Activated CD4-positive, alpha-beta memory T cell treated with anti-CD3 and anti-CD28 coated beads, Interleukin-2, amount 10 ng/mL, durations not matched to agents 7 days and 5 days (primary cell): ENCODE data around the gene TMEM135. TPM values are rescaled to one million over a fixed set of nuclear protein-coding genes. Genes with fewer than 3 reads are reported as not detected.

Source experiments
- CTCF ChIA-PET: fragments of 350-600 bp; sonication (Branson Sonifier 250); formaldehyde crosslinking; loops from one replicate; lab custom pipeline; 2021; ENCODE audit warnings: antibody characterized with exemption, inconsistent platforms; lab: Charles Lee
- POLR2A ChIA-PET: fragments of 350-600 bp; sonication (Branson Sonifier 250); formaldehyde crosslinking; loops from one replicate; lab custom pipeline; 2021; ENCODE audit warnings: antibody characterized with exemption; lab: Charles Lee
- DNase-seq: peaks from one replicate; pipeline ENCODE4 v3.0.0-alpha.2; 2020
- H3K27ac Mint-ChIP-seq: one replicate; pipeline ENCODE4 v1.8.0; 2021; ENCODE audit warnings: mild to moderate bottlenecking, mixed read lengths
- H3K27me3 Mint-ChIP-seq: one replicate; pipeline ENCODE4 v1.8.0; 2021; ENCODE audit warnings: mixed read lengths
- H3K36me3 Mint-ChIP-seq: one replicate; pipeline ENCODE4 v1.8.0; 2021; ENCODE audit warnings: low read depth, mixed read lengths
- H3K4me1 Mint-ChIP-seq: one replicate; pipeline ENCODE4 v1.8.0; 2021; ENCODE audit warnings: mixed read lengths
- H3K4me3 Mint-ChIP-seq: one replicate; pipeline ENCODE4 v1.8.0; 2021; ENCODE audit warnings: mild to moderate bottlenecking, mixed read lengths
- H3K9me3 Mint-ChIP-seq: one replicate; pipeline ENCODE4 v1.8.0; 2021; ENCODE audit warnings: mixed read lengths
- total RNA-seq, 2 experiments: library from RNA; stranded (reverse); gene quantifications; one replicate each; pipeline ENCODE4 v1.2.3, GENCODE V29; 2021

TMEM135 gene
- total RNA-seq, 2 experiments from 2014 or later, result 38.3 to 46.9 TPM

- Mint-ChIP-seq H3K9me3 (no peaks in the 10 kb centered on the region), H3K4me3 (no peak overlapping the region), H3K27me3 (no peaks in the 10 kb centered on the region), H3K27ac (no peak overlapping the region), H3K4me1 (peaks cover 3% of the 10 kb centered on the region), H3K36me3 (peaks cover 11% of the 10 kb centered on the region)
- DNase-seq, result no peak
- ChIA-PET CTCF (no interaction called here), POLR2A (interaction anchor here (0.6 kb wide), 1 partner anchor 1859 kb away, joined by 3 read pairs; no protein-coding TSS in a partner anchor)
Measured at GRCh38 chr11:87059596-87060390, 22.1 kb downstream of the TMEM135 start.

GRCh38 chr11:87061766-87062165, 24.0 kb downstream of the TMEM135 start:
- no peak for DNase-seq
- CTCF ChIA-PET, result no interaction called here
- Mint-ChIP-seq H3K27me3 (no peaks in the 10 kb centered on the region), H3K9me3 (no peaks in the 10 kb centered on the region), H3K4me3 (no peak overlapping the region), H3K27ac (no peak overlapping the region), H3K4me1 (peaks cover 3% of the 10 kb centered on the region), H3K36me3 (peaks cover 11% of the 10 kb centered on the region)
- POLR2A ChIA-PET, result no interaction called here

GRCh38 chr11:87063982-87064381, 26.2 kb downstream of the TMEM135 start:
- Mint-ChIP-seq H3K27me3 (no peaks in the 10 kb centered on the region), H3K9me3 (no peaks in the 10 kb centered on the region), H3K27ac (no peak overlapping the region), H3K4me1 (peaks cover 3% of the 10 kb centered on the region), H3K4me3 (no peak overlapping the region), H3K36me3 (peaks cover 9% of the 10 kb centered on the region)
- ChIA-PET POLR2A (interaction anchor here (1.0 kb wide), 1 partner anchor 11 kb away, joined by 3 read pairs; no protein-coding TSS in a partner anchor), CTCF (no interaction called here)
- no peak for DNase-seq

GRCh38 chr11:87072787-87073186, 35.1 kb downstream of the TMEM135 start:
- no peaks in the 10 kb centered on the region for H3K9me3 Mint-ChIP-seq
- peaks cover 29% of the 10 kb centered on the region for H3K36me3 Mint-ChIP-seq
- H3K4me1 Mint-ChIP-seq, result no peaks in the 10 kb centered on the region
- H3K4me3 Mint-ChIP-seq, result no peak overlapping the region
- DNase-seq, result no peak
- ChIA-PET CTCF (no interaction called here), POLR2A (no interaction called here)
- no peak overlapping the region for H3K27ac Mint-ChIP-seq
- no peaks in the 10 kb centered on the region for H3K27me3 Mint-ChIP-seq

- H3K36me3 Mint-ChIP-seq, result peaks cover 23% of the 10 kb centered on the region
- H3K4me1 Mint-ChIP-seq, result peaks cover 6% of the 10 kb centered on the region
- H3K4me3 Mint-ChIP-seq, result no peak overlapping the region
- POLR2A ChIA-PET, result no interaction called here
- DNase-seq, result no peak
- no peaks in the 10 kb centered on the region for H3K9me3 Mint-ChIP-seq
- no peak overlapping the region for H3K27ac Mint-ChIP-seq
- no peaks in the 10 kb centered on the region for H3K27me3 Mint-ChIP-seq
- CTCF ChIA-PET, result no interaction called here
Measured at GRCh38 chr11:87076260-87076783, 38.6 kb downstream of the TMEM135 start.

- Mint-ChIP-seq H3K4me1 (peaks cover 12% of the 10 kb centered on the region), H3K36me3 (peaks cover 27% of the 10 kb centered on the region), H3K9me3 (no peaks in the 10 kb centered on the region), H3K27me3 (no peaks in the 10 kb centered on the region), H3K4me3 (no peak overlapping the region), H3K27ac (no peak overlapping the region)
- ChIA-PET CTCF (no interaction called here), POLR2A (no interaction called here)
- DNase-seq, result no peak
Measured at GRCh38 chr11:87076874-87077429, 39.2 kb downstream of the TMEM135 start.

GRCh38 chr11:87081358-87081757, 43.6 kb downstream of the TMEM135 start:
- Mint-ChIP-seq H3K4me3 (peak overlapping the region; percentile 73), H3K9me3 (no peaks in the 10 kb centered on the region), H3K27me3 (no peaks in the 10 kb centered on the region), H3K4me1 (peaks cover 25% of the 10 kb centered on the region), H3K27ac (peak overlapping the region; percentile 84), H3K36me3 (peaks cover 29% of the 10 kb centered on the region)
- ChIA-PET CTCF (interaction anchor here (0.9 to 3.1 kb wide), 5 partner anchors 16 to 208 kb away, joined by 3 to 23 read pairs (median 4); partner anchors contain the start of gene TMEM135), POLR2A (interaction anchor here (0.7 to 2.1 kb wide), 2 partner anchors 11 to 44 kb away, joined by 4 to 14 read pairs; partner anchors contain the start of gene TMEM135)
- no peak for DNase-seq

- Mint-ChIP-seq H3K4me1 (peaks cover 25% of the 10 kb centered on the region), H3K4me3 (no peak overlapping the region), H3K36me3 (peaks cover 40% of the 10 kb centered on the region), H3K27me3 (no peaks in the 10 kb centered on the region), H3K27ac (no peak overlapping the region), H3K9me3 (peaks cover 9% of the 10 kb centered on the region)
- DNase-seq, result no peak
- ChIA-PET CTCF (interaction anchor here (1.3 to 3.1 kb wide), 3 partner anchors 15 to 45 kb away, joined by 3 to 23 read pairs (median 8); partner anchors contain the start of gene TMEM135), POLR2A (interaction anchor here (2.1 kb wide), 1 partner anchor 45 kb away, joined by 14 read pairs; the partner anchor contains the start of gene TMEM135)
Measured at GRCh38 chr11:87082590-87082989, 44.9 kb downstream of the TMEM135 start.

GRCh38 chr11:87083029-87083428, 45.3 kb downstream of the TMEM135 start:
- POLR2A ChIA-PET, result interaction anchor here (2.1 kb wide), 1 partner anchor 45 kb away, joined by 14 read pairs; the partner anchor contains the start of gene TMEM135
- Mint-ChIP-seq H3K9me3 (peaks cover 9% of the 10 kb centered on the region), H3K27me3 (no peaks in the 10 kb centered on the region), H3K4me3 (no peak overlapping the region), H3K27ac (peak overlapping the region; percentile 40), H3K36me3 (peaks cover 41% of the 10 kb centered on the region), H3K4me1 (peaks cover 25% of the 10 kb centered on the region)
- no peak for DNase-seq
- CTCF ChIA-PET, result no interaction called here

- Mint-ChIP-seq H3K4me1 (no peaks in the 10 kb centered on the region), H3K4me3 (no peak overlapping the region), H3K36me3 (peaks cover 38% of the 10 kb centered on the region), H3K27me3 (no peaks in the 10 kb centered on the region), H3K9me3 (peaks cover 13% of the 10 kb centered on the region), H3K27ac (no peak overlapping the region)
- DNase-seq, result no peak
- POLR2A ChIA-PET, result no interaction called here
- CTCF ChIA-PET, result no interaction called here
Measured at GRCh38 chr11:87092159-87092558, 54.4 kb downstream of the TMEM135 start.

GRCh38 chr11:87092567-87092966, 54.8 kb downstream of the TMEM135 start:
- Mint-ChIP-seq H3K27ac (no peak overlapping the region), H3K36me3 (peaks cover 39% of the 10 kb centered on the region), H3K9me3 (peaks cover 12% of the 10 kb centered on the region), H3K4me3 (no peak overlapping the region), H3K4me1 (peaks cover 3% of the 10 kb centered on the region), H3K27me3 (no peaks in the 10 kb centered on the region)
- ChIA-PET CTCF (no interaction called here), POLR2A (no interaction called here)
- DNase-seq, result no peak

- ChIA-PET POLR2A (no interaction called here), CTCF (interaction anchor here (0.7 to 1.8 kb wide), 16 partner anchors 8 to 199 kb away, joined by 3 to 23 read pairs (median 4); partner anchors contain the start of gene TMEM135)
- DNase-seq, result peak; percentile 35
- Mint-ChIP-seq H3K36me3 (peaks cover 34% of the 10 kb centered on the region), H3K4me1 (peaks cover 8% of the 10 kb centered on the region), H3K4me3 (no peak overlapping the region), H3K27ac (peak overlapping the region; percentile 3), H3K9me3 (peaks cover 4% of the 10 kb centered on the region), H3K27me3 (no peaks in the 10 kb centered on the region)
Measured at GRCh38 chr11:87097582-87097981, 59.8 kb downstream of the TMEM135 start.
